DOHH2 (cell line): ENCODE data around the gene PDGFC.

Experiments
- H3F3A ChIP-seq: fragments of 200-600 bp; sonication (generic), shearing (Covaris generic); 2 replicates; pipeline ENCODE4 v1.6.0; 2016; ENCODE audit warnings: antibody characterized with exemption, mild to moderate bottlenecking; ENCODE audit not compliant: control insufficient read depth, insufficient read depth
- H3K27ac ChIP-seq: fragments of 200-600 bp; sonication (generic); 2 replicates; pipeline ENCODE4 v1.5.1; 2014; ENCODE audit warnings: low read depth, mild to moderate bottlenecking, low read length, moderate library complexity
- H3K27me3 ChIP-seq: fragments of 200-600 bp; sonication (generic); 2 replicates; pipeline ENCODE4 v1.6.1; 2014; ENCODE audit warnings: mild to moderate bottlenecking, low read length, mixed read lengths; ENCODE audit not compliant: control insufficient read depth
- H3K36me3 ChIP-seq: fragments of 200-600 bp; sonication (generic); 2 replicates; pipeline ENCODE4 v1.6.1; 2014; ENCODE audit warnings: mild to moderate bottlenecking, low read length, moderate library complexity, mixed read lengths; ENCODE audit not compliant: control insufficient read depth
- H3K4me1 ChIP-seq: fragments of 200-600 bp; sonication (generic); 2 replicates; pipeline ENCODE4 v1.6.1; 2014; ENCODE audit warnings: mild to moderate bottlenecking, low read length, mixed read lengths; ENCODE audit not compliant: control insufficient read depth
- H3K4me2 ChIP-seq: fragments of 200-600 bp; sonication (generic); 2 replicates; pipeline ENCODE4 v1.6.0; 2014; ENCODE audit warnings: mild to moderate bottlenecking, low read length, moderate library complexity
- H3K4me3 ChIP-seq: fragments of 200-600 bp; sonication (generic); 2 replicates; pipeline ENCODE4 v1.5.1; 2014; ENCODE audit warnings: mild to moderate bottlenecking, low read length, mixed read lengths
- H3K79me2 ChIP-seq: fragments of 200-600 bp; sonication (generic); 2 replicates; pipeline ENCODE4 v1.6.1; 2014; ENCODE audit warnings: mild to moderate bottlenecking, low read length, mixed read lengths; ENCODE audit not compliant: control insufficient read depth
- H3K9me2 ChIP-seq: fragments of 200-600 bp; sonication (generic); replicated peaks from 2 replicates; pipeline ENCODE4 v1.6.1; 2014; ENCODE audit warnings: mild to moderate bottlenecking, low read length, mixed read lengths; ENCODE audit not compliant: control insufficient read depth
- H3K9me3 ChIP-seq: fragments of 200-600 bp; sonication (generic); 2 replicates; pipeline ENCODE4 v1.6.1; 2014; ENCODE audit warnings: antibody characterized with exemption, low read length, mixed read lengths; ENCODE audit not compliant: control insufficient read depth, insufficient read depth
- H4K20me1 ChIP-seq: fragments of 200-600 bp; sonication (generic); 2 replicates; pipeline ENCODE4 v1.6.0; 2014; ENCODE audit warnings: low read depth, mild to moderate bottlenecking, antibody characterized with exemption, low read length, moderate library complexity; ENCODE audit not compliant: control insufficient read depth, insufficient read depth
- CTCF ChIP-seq: fragments of 200-600 bp; sonication (generic); IDR thresholded peaks from one replicate; pipeline ENCODE4 v1.5.1; 2014; ENCODE audit warnings: antibody characterized with exemption, mild to moderate bottlenecking, low read depth, low read length; ENCODE audit not compliant: poor library complexity, severe bottlenecking
- EZH2phosphoT487 ChIP-seq: fragments of 200-600 bp; sonication (generic); IDR thresholded peaks from 2 replicates; pipeline ENCODE4 v1.6.1; 2017; ENCODE audit warnings: borderline replicate concordance, mild to moderate bottlenecking, antibody characterized with exemption, low read length, moderate library complexity, mixed read lengths

The PDGFC gene

GRCh38 chr4:156830351-156830750 lies 141.2 kb downstream of the PDGFC start:
- no peaks in the 10 kb centered on the region for H4K20me1 ChIP-seq
- no peaks in the 10 kb centered on the region for H3K9me3 ChIP-seq

GRCh38 chr4:156829201-156829873 lies 142.3 kb downstream of the PDGFC start:
- TF ChIP-seq EZH2phosphoT487: no peak
- no peak for TF ChIP-seq CTCF
- Histone ChIP-seq H3K4me3 (no peak overlapping the region), H3K9me2 (no peaks in the 10 kb centered on the region), H3K9me3 (no peaks in the 10 kb centered on the region), H3K4me1 (no peaks in the 10 kb centered on the region), H3K36me3 (no peaks in the 10 kb centered on the region), H3K27ac (no peak overlapping the region), H3K4me2 (no peak overlapping the region), H3K79me2 (no peaks in the 10 kb centered on the region), H4K20me1 (no peaks in the 10 kb centered on the region), H3K27me3 (no peaks in the 10 kb centered on the region), H3F3A (no peaks in the 10 kb centered on the region)

More at GRCh38 chr4:156830351-156830750, 141.2 kb downstream of the PDGFC start:
- Histone ChIP-seq H3K27ac (no peak overlapping the region), H3K27me3 (no peaks in the 10 kb centered on the region), H3K4me3 (no peak overlapping the region), H3K79me2 (no peaks in the 10 kb centered on the region), H3K4me1 (no peaks in the 10 kb centered on the region), H3K4me2 (no peak overlapping the region), H3F3A (no peaks in the 10 kb centered on the region), H3K9me2 (no peaks in the 10 kb centered on the region), H3K36me3 (no peaks in the 10 kb centered on the region)
- TF ChIP-seq EZH2phosphoT487 (no peak), CTCF (no peak)

- H3K79me2 ChIP-seq: no peaks in the 10 kb centered on the region
- H3K4me2 ChIP-seq: no peak overlapping the region
- H3K27ac ChIP-seq: no peak overlapping the region
- no peaks in the 10 kb centered on the region for H3F3A ChIP-seq
- no peaks in the 10 kb centered on the region for H4K20me1 ChIP-seq
- H3K4me3 ChIP-seq: no peak overlapping the region
- no peaks in the 10 kb centered on the region for H3K9me2 ChIP-seq
- no peaks in the 10 kb centered on the region for H3K36me3 ChIP-seq
- H3K27me3 ChIP-seq: no peaks in the 10 kb centered on the region
- TF ChIP-seq CTCF: no peak
- TF ChIP-seq EZH2phosphoT487: no peak
- no peaks in the 10 kb centered on the region for H3K9me3 ChIP-seq
- H3K4me1 ChIP-seq: no peaks in the 10 kb centered on the region
Measured at GRCh38 chr4:156827519-156827918, 144.1 kb downstream of the PDGFC start.
